Spleen (tissue), 7 donors: ENCODE data around the gene MT3.

Source experiments
- POLR2A ChIP-seq, 3 donors: fragments of 450-650 bp; IDR thresholded peaks; one replicate each; pipeline ENCODE4 v1.5.1; 2017; ENCODE audit warnings: antibody characterized with exemption in 3 of 3, mild to moderate bottlenecking in 1 of 3
- POLR2AphosphoS5 ChIP-seq, 3 donors: sonication (generic); formaldehyde crosslinking; IDR thresholded peaks; one replicate each; pipeline ENCODE4 v1.5.1; 2017; ENCODE audit warnings: antibody characterized with exemption in 3 of 3
- TF ChIP-seq, protein P1 (sequence below), 11 experiments: fragments of 200-600 bp in 7 of 11; fragments of 450-650 bp in 4 of 11; sonication (generic) in 4 of 11; IDR thresholded peaks in 8 of 11; conservative IDR thresholded peaks in 3 of 11; 1 replicate in 7 of 11; 2 replicates in 4 of 11; pipeline versions ENCODE4 v1.4.0 to v1.8.0; 2016 to 2021; ENCODE audit warnings: antibody characterized with exemption in 11 of 11, inconsistent platforms in 4 of 11, mild to moderate bottlenecking in 1 of 11
- donor health status: DM: no; HTN: no; CAD: no; lungs with moderate emphysema.
- donor health status: DM: no; HTN: no; CAD: no.
- donor health status: DM: no; HTN: no; CAD: no.

- TF ChIP-seq POLR2A (IDR thresholded peaks at IDR 0.05) (no peak), POLR2AphosphoS5 (IDR thresholded peaks at IDR 0.05) (no peak)
- TF ChIP-seq, protein P1, sequence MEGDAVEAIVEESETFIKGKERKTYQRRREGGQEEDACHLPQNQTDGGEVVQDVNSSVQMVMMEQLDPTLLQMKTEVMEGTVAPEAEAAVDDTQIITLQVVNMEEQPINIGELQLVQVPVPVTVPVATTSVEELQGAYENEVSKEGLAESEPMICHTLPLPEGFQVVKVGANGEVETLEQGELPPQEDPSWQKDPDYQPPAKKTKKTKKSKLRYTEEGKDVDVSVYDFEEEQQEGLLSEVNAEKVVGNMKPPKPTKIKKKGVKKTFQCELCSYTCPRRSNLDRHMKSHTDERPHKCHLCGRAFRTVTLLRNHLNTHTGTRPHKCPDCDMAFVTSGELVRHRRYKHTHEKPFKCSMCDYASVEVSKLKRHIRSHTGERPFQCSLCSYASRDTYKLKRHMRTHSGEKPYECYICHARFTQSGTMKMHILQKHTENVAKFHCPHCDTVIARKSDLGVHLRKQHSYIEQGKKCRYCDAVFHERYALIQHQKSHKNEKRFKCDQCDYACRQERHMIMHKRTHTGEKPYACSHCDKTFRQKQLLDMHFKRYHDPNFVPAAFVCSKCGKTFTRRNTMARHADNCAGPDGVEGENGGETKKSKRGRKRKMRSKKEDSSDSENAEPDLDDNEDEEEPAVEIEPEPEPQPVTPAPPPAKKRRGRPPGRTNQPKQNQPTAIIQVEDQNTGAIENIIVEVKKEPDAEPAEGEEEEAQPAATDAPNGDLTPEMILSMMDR (IDR thresholded peaks at IDR 0.05 in 8 of 11, conservative IDR thresholded peaks at IDR 0.05 in 3 of 11): no peak
Measured at GRCh38 chr16:56580391-56581048, 8.8 kb upstream of the MT3 start.
